DND-41 (cell line): ENCODE results near the gene CTSE.

ENCODE experiments used
- EZH2 ChIP-seq: IDR thresholded peaks from 3 replicates; pipeline ENCODE4 v1.6.1; 2012; ENCODE audit warnings: borderline replicate concordance, low read depth, mild to moderate bottlenecking, moderate library complexity, low read length, inconsistent platforms; ENCODE audit not compliant: severe bottlenecking
- TF ChIP-seq, protein P1 (sequence below): IDR thresholded peaks from 2 replicates; pipeline ENCODE4 v1.5.1; 2012; ENCODE audit warnings: borderline replicate concordance, low read length, moderate library complexity, mild to moderate bottlenecking; ENCODE audit not compliant: poor library complexity, severe bottlenecking; ENCODE audit errors: extremely low read depth

- TF ChIP-seq, protein P1, sequence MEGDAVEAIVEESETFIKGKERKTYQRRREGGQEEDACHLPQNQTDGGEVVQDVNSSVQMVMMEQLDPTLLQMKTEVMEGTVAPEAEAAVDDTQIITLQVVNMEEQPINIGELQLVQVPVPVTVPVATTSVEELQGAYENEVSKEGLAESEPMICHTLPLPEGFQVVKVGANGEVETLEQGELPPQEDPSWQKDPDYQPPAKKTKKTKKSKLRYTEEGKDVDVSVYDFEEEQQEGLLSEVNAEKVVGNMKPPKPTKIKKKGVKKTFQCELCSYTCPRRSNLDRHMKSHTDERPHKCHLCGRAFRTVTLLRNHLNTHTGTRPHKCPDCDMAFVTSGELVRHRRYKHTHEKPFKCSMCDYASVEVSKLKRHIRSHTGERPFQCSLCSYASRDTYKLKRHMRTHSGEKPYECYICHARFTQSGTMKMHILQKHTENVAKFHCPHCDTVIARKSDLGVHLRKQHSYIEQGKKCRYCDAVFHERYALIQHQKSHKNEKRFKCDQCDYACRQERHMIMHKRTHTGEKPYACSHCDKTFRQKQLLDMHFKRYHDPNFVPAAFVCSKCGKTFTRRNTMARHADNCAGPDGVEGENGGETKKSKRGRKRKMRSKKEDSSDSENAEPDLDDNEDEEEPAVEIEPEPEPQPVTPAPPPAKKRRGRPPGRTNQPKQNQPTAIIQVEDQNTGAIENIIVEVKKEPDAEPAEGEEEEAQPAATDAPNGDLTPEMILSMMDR, result no peak
- no peak for TF ChIP-seq EZH2
Observed at GRCh38 chr1:206021626-206022365, 1.9 kb downstream of the CTSE start.
